GM12865 (cell line): ENCODE results near the gene LRP6.

Source experiments
- DNase-seq: peaks from one replicate; pipeline ENCODE4 v3.0.0; 2010; ENCODE audit warnings: low read depth
- H3K4me3 ChIP-seq: 2 replicates; pipeline ENCODE4 v1.5.1; 2011; ENCODE audit warnings: mild to moderate bottlenecking, low read depth, low read length, control low read depth
- TF ChIP-seq, protein P1 (sequence below): IDR thresholded peaks from 2 replicates; pipeline ENCODE4 v1.5.1; 2011; ENCODE audit warnings: low read length, control low read depth, low read depth, inconsistent platforms; ENCODE audit not compliant: insufficient read depth; ENCODE audit errors: missing control alignments

LRP6 gene

DNA sequence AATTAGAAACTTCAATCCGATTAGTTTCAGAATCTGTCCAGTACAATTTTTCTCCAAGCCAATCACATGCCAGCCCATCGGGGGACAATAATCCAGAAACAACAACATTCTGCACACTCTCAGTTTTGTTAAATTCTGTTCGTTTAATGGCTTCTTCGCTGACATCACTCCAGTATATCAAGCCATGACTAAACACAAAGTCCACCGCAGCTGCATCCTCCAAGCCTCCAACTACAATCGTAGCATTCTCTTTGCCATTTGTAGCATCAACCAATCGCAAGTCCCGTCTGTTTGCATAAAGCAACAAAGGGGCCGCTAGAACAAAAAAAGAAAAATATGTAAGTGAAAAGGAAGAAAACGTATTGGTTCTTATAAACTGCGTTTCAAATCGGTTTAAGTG is 22.5 kb downstream of the LRP6 start:
- no peak overlapping the region for H3K4me3 ChIP-seq
- DNase-seq = no peak
- TF ChIP-seq, protein P1, sequence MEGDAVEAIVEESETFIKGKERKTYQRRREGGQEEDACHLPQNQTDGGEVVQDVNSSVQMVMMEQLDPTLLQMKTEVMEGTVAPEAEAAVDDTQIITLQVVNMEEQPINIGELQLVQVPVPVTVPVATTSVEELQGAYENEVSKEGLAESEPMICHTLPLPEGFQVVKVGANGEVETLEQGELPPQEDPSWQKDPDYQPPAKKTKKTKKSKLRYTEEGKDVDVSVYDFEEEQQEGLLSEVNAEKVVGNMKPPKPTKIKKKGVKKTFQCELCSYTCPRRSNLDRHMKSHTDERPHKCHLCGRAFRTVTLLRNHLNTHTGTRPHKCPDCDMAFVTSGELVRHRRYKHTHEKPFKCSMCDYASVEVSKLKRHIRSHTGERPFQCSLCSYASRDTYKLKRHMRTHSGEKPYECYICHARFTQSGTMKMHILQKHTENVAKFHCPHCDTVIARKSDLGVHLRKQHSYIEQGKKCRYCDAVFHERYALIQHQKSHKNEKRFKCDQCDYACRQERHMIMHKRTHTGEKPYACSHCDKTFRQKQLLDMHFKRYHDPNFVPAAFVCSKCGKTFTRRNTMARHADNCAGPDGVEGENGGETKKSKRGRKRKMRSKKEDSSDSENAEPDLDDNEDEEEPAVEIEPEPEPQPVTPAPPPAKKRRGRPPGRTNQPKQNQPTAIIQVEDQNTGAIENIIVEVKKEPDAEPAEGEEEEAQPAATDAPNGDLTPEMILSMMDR = no peak

DNA sequence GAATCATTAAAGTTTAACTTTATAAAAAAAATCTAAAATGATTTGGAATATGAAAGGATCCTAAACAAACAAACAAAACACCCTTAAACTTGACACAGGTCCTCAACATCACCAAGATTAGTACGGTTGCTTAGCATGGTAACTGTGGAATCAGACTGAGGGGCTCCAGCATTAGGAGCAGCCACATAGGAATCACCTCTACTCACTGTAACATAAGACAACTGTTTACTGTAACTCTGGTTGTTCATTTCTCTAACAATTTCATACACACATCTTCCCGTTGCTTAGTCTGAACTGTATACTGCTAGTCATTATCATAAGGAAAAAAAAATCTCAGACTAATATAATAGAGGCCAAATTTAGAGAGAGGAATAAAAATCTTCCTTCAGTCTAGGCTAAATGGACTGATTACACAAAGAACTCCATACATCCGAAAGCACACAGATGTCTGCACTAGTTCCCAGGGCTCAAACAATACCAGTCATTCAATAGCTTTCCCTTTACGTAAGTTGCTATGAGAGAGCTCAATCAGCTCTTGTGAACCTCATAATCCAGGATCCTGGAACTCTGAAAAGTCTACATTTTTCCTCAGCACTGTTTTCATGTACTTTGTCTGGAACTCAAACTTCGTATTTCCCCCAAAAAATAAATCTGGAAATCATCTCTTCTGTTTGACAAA is 26.0 kb downstream of the LRP6 start:
- H3K4me3 ChIP-seq = no peak overlapping the region
- DNase-seq = no peak
- TF ChIP-seq, protein P1 = no peak

DNA sequence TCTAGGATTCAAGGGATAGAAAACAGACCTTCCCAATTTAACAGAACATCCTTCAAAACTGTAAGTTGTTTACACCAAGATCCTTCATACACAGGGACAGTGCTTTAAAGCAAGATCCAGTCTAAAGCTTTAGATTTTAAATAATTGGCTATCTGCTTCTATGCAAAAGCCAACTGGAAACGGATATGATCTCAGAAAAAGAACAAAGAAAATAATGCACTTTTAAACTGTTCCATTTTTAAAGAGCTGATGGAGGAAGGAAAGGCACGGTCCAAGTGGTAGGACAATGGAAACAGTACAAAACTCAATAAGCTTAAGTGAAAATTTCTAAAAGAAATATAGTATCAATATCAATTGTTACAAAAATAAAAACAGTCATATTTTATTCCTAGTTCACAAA is 27.7 kb downstream of the LRP6 start:
- H3K4me3 ChIP-seq = no peak overlapping the region
- no peak for DNase-seq
- TF ChIP-seq, protein P1 = no peak

DNA sequence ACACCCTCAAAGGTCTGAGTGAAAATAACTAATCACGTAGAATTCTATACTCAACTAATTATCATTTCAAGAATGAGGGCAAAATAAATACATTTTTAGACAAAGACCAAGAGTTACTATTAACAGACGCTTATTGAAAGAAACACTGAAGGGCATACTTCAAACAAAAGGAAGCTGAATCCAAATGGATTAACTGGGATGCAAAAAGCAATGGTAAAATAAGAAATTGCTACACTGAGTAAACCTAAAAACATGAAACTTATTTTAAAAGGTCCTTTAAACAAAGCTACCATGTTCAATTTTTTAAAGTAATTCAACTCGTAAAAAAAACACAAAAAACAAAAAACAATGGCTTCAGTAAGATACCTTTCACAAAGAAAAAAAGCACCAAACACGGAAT is 28.2 kb downstream of the LRP6 start:
- no peak overlapping the region for H3K4me3 ChIP-seq
- TF ChIP-seq, protein P1 = no peak
- no peak for DNase-seq

DNA sequence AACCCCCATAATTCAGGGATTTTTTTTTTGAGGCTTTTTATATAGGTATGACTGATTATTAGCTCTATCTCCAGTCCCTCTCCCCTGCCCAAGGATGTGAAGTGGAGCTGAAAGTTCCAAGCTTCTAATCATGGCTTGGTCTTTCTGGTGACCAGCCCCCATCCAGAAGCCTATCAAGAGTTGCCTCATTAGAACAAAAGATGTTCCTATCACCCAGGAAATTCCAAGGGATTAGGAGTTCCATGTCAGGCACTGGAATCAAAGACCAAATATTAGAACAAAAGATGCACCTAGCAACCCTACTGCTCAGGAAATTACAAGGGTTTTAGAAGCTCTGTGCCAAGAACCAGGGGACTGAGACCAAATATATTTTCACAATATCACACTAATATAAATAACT is 29.9 kb downstream of the LRP6 start:
- no peak overlapping the region for H3K4me3 ChIP-seq
- DNase-seq = no peak
- TF ChIP-seq, protein P1 = no peak

DNA sequence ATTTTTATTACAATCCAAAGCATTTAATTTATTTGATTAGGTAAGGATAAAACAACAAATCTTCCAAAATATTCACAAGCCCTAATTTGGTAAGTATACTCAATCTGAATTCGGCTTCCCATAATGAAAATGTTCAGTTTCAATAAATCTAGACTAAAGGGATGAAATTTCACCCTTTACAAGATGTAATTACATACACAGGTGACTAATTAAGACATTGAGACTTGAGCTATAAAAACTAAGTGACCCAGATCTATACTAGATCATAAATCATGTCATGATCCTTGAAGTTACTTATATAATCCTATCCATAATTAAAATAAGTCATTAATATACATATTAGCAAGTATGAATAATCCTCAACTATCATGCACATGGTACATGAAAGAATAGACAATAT is 36.6 kb downstream of the LRP6 start:
- no peak for DNase-seq
- TF ChIP-seq, protein P1 = no peak

DNA sequence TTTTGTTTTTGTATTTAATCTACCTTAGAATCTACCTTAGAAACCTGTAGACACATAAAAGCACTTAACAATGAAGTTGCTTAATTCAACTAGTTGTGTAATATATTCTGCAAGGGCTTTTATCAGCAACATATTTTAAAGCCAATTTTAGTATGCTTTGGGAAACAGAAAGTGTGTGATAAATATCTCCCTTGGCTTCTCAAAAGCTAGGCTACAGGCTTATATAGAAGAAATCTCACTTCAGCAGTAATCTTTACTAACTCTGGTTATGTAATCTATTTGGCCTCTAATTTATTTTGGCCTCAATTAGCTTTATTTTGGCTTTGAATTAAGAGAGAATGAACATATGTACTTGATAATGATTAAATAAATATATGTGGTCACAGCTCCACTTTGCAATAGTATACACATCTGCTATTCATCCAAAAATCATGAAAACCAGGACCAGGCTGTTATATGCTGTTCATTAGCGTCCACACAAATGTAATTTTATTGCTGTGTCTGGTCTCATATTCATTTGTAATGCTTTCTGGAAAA is 37.2 kb downstream of the LRP6 start:
- no peak for DNase-seq

More for the DNA sequence above, 36.6 kb downstream of the LRP6 start:
- no peak overlapping the region for H3K4me3 ChIP-seq

More for the DNA sequence above, 37.2 kb downstream of the LRP6 start:
- TF ChIP-seq, protein P1 = no peak
- H3K4me3 ChIP-seq = no peak overlapping the region
